GM08714 (cell line): Measurements from ENCODE around the gene LHX4.

Experiments
- H3K4me3 ChIP-seq: fragments of 200-500 bp; sonication (Bioruptor generic); 2 replicates; pipeline ENCODE4 v1.5.1; 2014; ENCODE audit warnings: mild to moderate bottlenecking, low read length, inconsistent platforms
- ZNF274 ChIP-seq: IDR thresholded peaks from 2 replicates; pipeline ENCODE4 v1.6.1; 2012; ENCODE audit warnings: mild to moderate bottlenecking, low read depth, low read length

LHX4 gene

GRCh38 chr1:180282401-180283044 lies 52.5 kb downstream of the LHX4 start:
- TF ChIP-seq ZNF274: no peak
- no peak overlapping the region for H3K4me3 ChIP-seq

DNA sequence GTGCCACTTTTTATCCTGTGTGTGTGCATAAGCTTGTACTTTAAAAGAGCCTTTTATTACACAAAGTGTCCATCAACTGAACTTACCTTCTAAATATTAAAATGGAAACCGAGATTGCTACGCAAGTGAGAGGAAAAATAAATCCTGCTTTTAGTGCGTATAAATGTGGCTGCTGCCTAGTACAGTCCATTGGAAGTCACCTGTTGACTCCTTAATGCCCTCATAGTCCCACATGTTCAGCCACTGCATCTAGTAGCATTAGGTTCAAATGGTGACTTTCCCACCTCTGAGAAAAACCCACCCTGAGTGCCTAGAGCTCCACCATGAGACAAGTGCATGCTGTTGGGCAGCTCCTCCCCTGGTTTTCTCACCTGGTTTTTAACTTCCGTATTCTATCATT lies 53.0 kb downstream of the LHX4 start:
- no peak overlapping the region for H3K4me3 ChIP-seq
- no peak for TF ChIP-seq ZNF274

GRCh38 chr1:180286417-180286816 lies 56.4 kb downstream of the LHX4 start:
- no peak for TF ChIP-seq ZNF274
- no peak overlapping the region for H3K4me3 ChIP-seq

- TF ChIP-seq ZNF274: no peak
- H3K4me3 ChIP-seq: no peak overlapping the region
Measured at GRCh38 chr1:180287988-180288705, 58.1 kb downstream of the LHX4 start.

GRCh38 chr1:180288940-180289339 lies 58.9 kb downstream of the LHX4 start:
- no peak for TF ChIP-seq ZNF274
- H3K4me3 ChIP-seq: no peak overlapping the region

DNA sequence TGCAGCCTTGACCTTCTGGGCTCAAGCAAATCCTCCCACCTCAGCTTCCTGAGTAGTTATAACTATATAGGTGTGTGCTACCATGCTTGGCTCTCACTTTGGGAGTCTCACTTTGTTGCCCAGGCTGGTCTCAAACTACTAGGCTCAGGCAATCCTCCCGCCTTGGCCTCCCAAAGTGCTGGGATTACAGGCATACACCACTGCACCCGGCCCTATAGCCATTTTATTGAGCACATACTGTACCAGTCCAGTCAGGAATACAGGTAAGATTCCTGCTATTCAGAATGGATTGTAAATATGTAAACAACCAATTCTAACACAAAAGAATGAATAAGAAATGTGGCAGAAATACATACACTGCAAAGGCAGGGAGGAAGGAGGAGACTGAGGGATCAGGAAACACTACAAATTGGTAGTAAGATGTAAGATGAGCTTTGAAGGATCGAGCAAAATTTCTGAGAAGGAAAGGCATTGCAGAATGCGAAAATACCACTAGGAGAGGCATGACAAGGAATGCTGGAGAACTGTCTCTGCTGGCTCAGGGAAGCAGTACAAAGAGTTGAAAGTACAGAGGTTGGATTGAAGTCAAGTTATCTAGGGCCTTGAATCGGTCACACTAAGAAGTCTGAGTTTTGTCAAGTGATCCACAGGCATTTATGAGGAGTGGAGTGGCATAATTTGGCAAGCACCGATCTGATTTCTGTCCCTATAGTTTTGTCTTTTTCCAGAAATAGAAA lies 60.4 kb downstream of the LHX4 start:
- no peak for TF ChIP-seq ZNF274
- no peak overlapping the region for H3K4me3 ChIP-seq

DNA sequence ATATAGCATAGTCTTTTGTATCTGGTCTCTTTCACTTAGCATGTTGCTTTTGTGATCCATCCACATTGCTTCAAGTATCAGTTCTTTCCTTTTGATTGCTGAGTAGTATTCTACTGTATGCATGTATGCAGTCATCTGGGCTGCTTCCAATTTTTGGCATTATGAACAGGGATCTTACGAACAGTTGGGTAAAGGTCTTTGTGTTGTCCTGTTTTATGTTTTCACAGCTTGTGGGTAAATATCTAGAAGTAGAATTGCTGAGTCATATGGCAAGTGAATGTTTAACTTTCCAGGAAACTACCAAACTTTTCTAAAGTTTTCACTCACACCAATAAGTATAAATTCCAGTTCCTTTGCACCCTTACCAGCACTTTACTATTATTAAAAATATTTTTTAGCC lies 60.9 kb downstream of the LHX4 start:
- no peak overlapping the region for H3K4me3 ChIP-seq
- no peak for TF ChIP-seq ZNF274

DNA sequence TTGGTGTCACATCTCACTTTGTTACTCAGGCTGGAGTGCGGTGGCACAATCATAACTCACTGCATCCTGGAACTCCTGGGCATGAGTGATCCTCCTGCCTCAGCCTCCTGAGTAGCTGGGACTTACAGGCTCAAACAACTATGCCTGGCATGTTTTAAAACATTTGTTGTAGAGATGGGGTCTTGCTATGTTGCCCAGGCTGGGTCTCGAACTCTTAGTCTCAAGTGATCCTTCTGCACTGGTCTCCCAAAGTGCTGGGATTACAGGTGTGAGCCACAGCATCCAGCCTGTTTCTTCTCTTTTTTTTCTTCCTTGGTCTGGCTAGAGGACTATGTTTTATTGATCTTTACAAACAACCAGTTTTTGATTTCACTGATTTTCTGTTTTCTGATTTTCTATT lies 64.6 kb downstream of the LHX4 start:
- no peak for TF ChIP-seq ZNF274
- H3K4me3 ChIP-seq: no peak overlapping the region

DNA sequence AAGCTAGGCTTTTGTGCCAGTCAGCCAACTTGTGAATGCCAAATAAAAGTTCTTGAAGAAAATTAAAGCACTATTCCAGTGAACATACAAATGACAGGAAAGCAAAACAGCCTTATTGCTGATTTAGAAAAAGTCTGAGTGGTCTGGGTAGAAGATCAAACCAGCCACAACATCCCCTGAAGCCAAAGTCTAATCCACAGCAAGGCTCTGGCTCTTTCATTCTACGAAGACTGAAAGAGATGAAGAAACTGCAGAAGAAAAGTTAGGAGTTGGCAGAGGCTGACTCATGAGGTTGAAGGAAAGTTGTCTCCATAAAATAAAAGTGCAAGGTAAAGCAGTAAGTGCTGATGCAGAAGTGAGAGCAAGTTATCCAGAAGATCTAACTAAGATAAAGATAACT lies 65.9 kb downstream of the LHX4 start:
- TF ChIP-seq ZNF274: no peak
- H3K4me3 ChIP-seq: no peak overlapping the region

- no peak for TF ChIP-seq ZNF274
- H3K4me3 ChIP-seq: no peak overlapping the region
Measured at GRCh38 chr1:180299479-180300221, 69.6 kb downstream of the LHX4 start.

GRCh38 chr1:180301135-180301742 lies 71.2 kb downstream of the LHX4 start:
- TF ChIP-seq ZNF274: no peak
- no peak overlapping the region for H3K4me3 ChIP-seq

GRCh38 chr1:180309338-180309737 lies 79.3 kb downstream of the LHX4 start:
- H3K4me3 ChIP-seq: no peak overlapping the region
- TF ChIP-seq ZNF274: no peak

GRCh38 chr1:180310095-180310494 lies 80.0 kb downstream of the LHX4 start:
- H3K4me3 ChIP-seq: no peak overlapping the region
- TF ChIP-seq ZNF274: no peak
